Measurements from ENCODE around the gene EPN3. TPM values are rescaled to one million over a fixed set of nuclear protein-coding genes. Genes with fewer than 3 reads are reported as not detected.
A peak's percentile ranks its signal among the peaks of the same experiment; 100 is the strongest.

The EPN3 gene
- total RNA-seq, 4 donors from 2014 or later = 7.3 TPM; not detected in 3

- Histone ChIP-seq H3K27ac (no peak overlapping the region), H3K4me1 (peaks cover 0 to 34% (median 13%) of the 10 kb centered on the region in 3 donors), H3K27me3 (no peaks in the 10 kb centered on the region), H3K9me3 (no peaks in the 10 kb centered on the region), H3K36me3 (peaks cover 0 to 53% of the 10 kb centered on the region in 2 donors), H3K4me3 (no peak overlapping the region)
- no peak for ATAC-seq
- TF ChIP-seq POLR2A (IDR thresholded peaks at IDR 0.05) = no peak
- whole genome bisulfite sequencing, 2 donors (ENCODE audit: low coverage in 1 of 2) = 67% methylated on average over 3 of the region's 18 CpGs; no CpG with 5 or more reads in 1 of the 2 donors
These were observed 16.3 kb downstream of the EPN3 start for GRCh38 chr17:50548831-50549230.

DNA sequence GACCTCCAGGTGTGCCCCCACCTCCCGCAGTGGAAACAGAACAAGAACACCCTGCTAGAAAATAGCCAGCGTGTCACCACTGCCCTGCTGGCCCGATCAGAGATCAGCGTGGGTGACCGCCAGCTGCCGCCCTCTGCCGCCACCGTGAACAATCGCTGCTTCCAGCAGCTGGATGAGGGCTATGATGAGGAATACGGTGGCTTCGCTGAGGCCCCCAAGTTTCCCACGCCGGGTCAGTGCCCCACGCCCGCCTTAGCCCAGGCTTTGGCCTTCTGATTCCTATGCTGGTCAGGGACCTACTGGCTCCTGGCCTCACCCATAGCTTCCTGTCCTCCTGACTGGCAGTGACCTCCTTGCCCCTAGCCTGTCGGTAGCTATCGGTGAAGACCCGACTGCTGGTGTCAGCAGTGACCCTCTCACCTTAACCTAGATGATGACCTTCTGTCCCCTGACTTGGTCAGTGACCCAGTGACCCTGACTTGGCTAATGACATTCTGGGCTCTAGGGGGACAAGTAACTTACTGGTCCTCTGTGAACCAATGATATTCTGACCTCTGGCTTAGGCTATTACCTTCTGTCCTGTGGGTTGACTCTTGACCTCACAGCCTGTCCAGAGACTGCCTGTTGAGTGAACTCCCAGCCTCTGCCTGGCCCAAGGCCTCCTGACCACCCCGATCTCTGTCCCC lies 16.9 kb downstream of the EPN3 start:
- 86 to 89% methylated on average over 5 to 9 of the region's 19 CpGs for WGBS, 2 donors (ENCODE audit: low coverage in 1 of 2)
- Histone ChIP-seq H3K27me3 (no peaks in the 10 kb centered on the region), H3K36me3 (peaks cover 0 to 58% of the 10 kb centered on the region in 2 donors), H3K9me3 (no peaks in the 10 kb centered on the region), H3K4me3 (no peak overlapping the region), H3K27ac (no peak overlapping the region), H3K4me1 (peaks cover 0 to 34% (median 13%) of the 10 kb centered on the region in 3 donors)
- ATAC-seq = no peak
- TF ChIP-seq CTCF (IDR thresholded peaks at IDR 0.05) (no peak), POLR2A (IDR thresholded peaks at IDR 0.05) (no peak), EP300 (IDR thresholded peaks at IDR 0.05) (no peak), POLR2AphosphoS5 (IDR thresholded peaks at IDR 0.05) (no peak)

GRCh38 chr17:50549969-50550368 lies 17.4 kb downstream of the EPN3 start:
- 87 to 92% methylated on average over 3 to 6 of the region's 11 CpGs for WGBS, 2 donors (ENCODE audit: low coverage in 1 of 2)
- ATAC-seq = no peak
- Histone ChIP-seq H3K4me3 (no peak overlapping the region), H3K27ac (no peak overlapping the region), H3K4me1 (peaks cover 0 to 34% (median 13%) of the 10 kb centered on the region in 3 donors), H3K27me3 (no peaks in the 10 kb centered on the region), H3K36me3 (peaks cover 0 to 64% of the 10 kb centered on the region in 2 donors), H3K9me3 (no peaks in the 10 kb centered on the region)
- TF ChIP-seq CTCF (IDR thresholded peaks at IDR 0.05) (no peak), EP300 (IDR thresholded peaks at IDR 0.05) (no peak), POLR2AphosphoS5 (IDR thresholded peaks at IDR 0.05) (no peak), POLR2A (IDR thresholded peaks at IDR 0.05) (no peak)

GRCh38 chr17:50550661-50551432 lies 18.3 kb downstream of the EPN3 start:
- WGBS, 2 donors (ENCODE audit: low coverage in 1 of 2) = 100% methylated on average over 1 of the region's 32 CpGs; no CpG with 5 or more reads in 1 of the 2 donors
- peak; percentile 78 for ATAC-seq
- Histone ChIP-seq H3K4me3 (no peak overlapping the region), H3K4me1 (peaks cover 0 to 34% (median 13%) of the 10 kb centered on the region in 3 donors), H3K9me3 (no peaks in the 10 kb centered on the region), H3K36me3 (peaks cover 0 to 73% of the 10 kb centered on the region in 2 donors), H3K27ac (peak overlapping the region in 1 of 4 donors; percentile 27), H3K27me3 (peaks cover 4% of the 10 kb centered on the region)
- TF ChIP-seq CTCF (IDR thresholded peaks at IDR 0.05) (peak in 3 of 4 experiments; percentile 84 to 90 (median 89)), EP300 (IDR thresholded peaks at IDR 0.05) (no peak), POLR2A (IDR thresholded peaks at IDR 0.05) (no peak), POLR2AphosphoS5 (IDR thresholded peaks at IDR 0.05) (peak; percentile 50)

GRCh38 chr17:50551433-50551815 lies 18.9 kb downstream of the EPN3 start:
- H3K4me3 ChIP-seq = no peak overlapping the region
- no peak overlapping the region for H3K27ac ChIP-seq
- H3K4me1 ChIP-seq = peaks cover 0 to 33% (median 13%) of the 10 kb centered on the region in 3 donors
- H3K9me3 ChIP-seq = no peaks in the 10 kb centered on the region
- no CpG with 5 or more reads among the region's 8 CpGs for WGBS, 2 donors (ENCODE audit: low coverage in 1 of 2)
- no peak for ATAC-seq
- TF ChIP-seq POLR2AphosphoS5 (IDR thresholded peaks at IDR 0.05) (no peak), CTCF (IDR thresholded peaks at IDR 0.05) (no peak)
- peaks cover 0 to 79% of the 10 kb centered on the region in 2 donors for H3K36me3 ChIP-seq
- H3K27me3 ChIP-seq = peaks cover 10% of the 10 kb centered on the region
